Measurements from ENCODE around the gene DENND1A. TPM values are rescaled to one million over a fixed set of nuclear protein-coding genes. Genes with fewer than 3 reads are reported as not detected.

DENND1A gene
- total RNA-seq, 1 experiment from 2014 or later = 29.7 TPM

DNA sequence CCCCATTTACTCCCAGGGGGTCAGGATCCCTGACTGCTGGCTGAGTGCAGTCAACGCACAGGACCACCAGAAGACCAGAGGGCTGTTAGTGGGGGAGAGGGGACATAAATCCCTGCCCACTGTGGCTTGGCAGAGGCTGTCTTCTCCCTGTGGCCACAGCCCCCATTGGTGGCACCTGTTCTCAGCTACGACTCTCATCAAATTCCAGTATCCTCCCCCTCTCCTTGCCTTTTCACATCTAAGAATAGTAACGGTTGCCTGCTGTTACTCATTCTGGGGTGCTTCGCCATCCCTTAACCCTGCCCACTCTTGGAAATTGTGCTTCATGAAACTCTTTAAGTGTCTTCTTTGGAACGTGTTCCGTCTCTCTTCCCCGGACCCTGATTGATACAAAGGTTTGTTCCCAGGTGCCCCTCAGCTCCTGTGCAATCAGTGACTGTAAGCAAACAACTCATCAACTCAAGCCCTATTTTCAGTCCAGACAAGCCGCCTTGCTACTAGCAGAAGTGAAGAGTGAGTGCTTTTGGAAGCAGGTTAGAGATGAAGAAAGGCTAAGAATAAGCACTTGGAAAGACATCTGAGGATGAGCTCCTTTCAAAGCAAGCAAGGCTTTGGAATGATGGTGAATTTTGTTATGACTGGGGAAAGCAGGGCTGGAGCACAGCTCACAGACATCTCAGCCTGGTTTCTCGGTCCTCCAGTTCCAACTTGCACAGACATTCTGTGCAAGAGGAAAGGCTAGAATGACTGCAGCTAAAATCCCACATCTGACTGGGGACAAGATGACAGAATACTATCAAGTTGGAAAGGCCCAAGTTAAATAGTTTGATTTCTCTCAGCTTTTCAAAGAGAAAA is 22.9 kb upstream of the DENND1A start:
- Histone ChIP-seq H3K4me1 (ENCODE audit: insufficient read depth, low read length) (no peaks in the 10 kb centered on the region), H3K36me3 (ENCODE audit: low read depth, low read length) (no peaks in the 10 kb centered on the region), H3K79me2 (ENCODE audit: low read length) (no peaks in the 10 kb centered on the region), H3K9ac (ENCODE audit: low read length) (no peak overlapping the region), H3K9me3 (ENCODE audit: low read length) (no peaks in the 10 kb centered on the region), H3K27me3 (ENCODE audit: low read length) (no peaks in the 10 kb centered on the region), H2AFZ (ENCODE audit: low read length) (no peak overlapping the region), H3F3A (ENCODE audit: low read length, unreplicated experiment) (no peaks in the 10 kb centered on the region), H4K20me1 (ENCODE audit: low read length) (no peaks in the 10 kb centered on the region), H3K9me2 (replicated peaks; ENCODE audit: low read length) (no peaks in the 10 kb centered on the region), H3K4me2 (ENCODE audit: low read length) (no peak overlapping the region), H3K27ac (ENCODE audit: low read length) (no peak overlapping the region), H3K4me3 (ENCODE audit: low read length) (no peak overlapping the region)
- TF ChIP-seq EZH2phosphoT487 (IDR thresholded peaks at IDR 0.05; ENCODE audit: borderline replicate concordance, low read length) = no peak
- TF ChIP-seq, protein P1, sequence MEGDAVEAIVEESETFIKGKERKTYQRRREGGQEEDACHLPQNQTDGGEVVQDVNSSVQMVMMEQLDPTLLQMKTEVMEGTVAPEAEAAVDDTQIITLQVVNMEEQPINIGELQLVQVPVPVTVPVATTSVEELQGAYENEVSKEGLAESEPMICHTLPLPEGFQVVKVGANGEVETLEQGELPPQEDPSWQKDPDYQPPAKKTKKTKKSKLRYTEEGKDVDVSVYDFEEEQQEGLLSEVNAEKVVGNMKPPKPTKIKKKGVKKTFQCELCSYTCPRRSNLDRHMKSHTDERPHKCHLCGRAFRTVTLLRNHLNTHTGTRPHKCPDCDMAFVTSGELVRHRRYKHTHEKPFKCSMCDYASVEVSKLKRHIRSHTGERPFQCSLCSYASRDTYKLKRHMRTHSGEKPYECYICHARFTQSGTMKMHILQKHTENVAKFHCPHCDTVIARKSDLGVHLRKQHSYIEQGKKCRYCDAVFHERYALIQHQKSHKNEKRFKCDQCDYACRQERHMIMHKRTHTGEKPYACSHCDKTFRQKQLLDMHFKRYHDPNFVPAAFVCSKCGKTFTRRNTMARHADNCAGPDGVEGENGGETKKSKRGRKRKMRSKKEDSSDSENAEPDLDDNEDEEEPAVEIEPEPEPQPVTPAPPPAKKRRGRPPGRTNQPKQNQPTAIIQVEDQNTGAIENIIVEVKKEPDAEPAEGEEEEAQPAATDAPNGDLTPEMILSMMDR (conservative IDR thresholded peaks at IDR 0.05; ENCODE audit: low read depth, low read length) = no peak
- TF ChIP-seq EZH2 (IDR thresholded peaks at IDR 0.05; ENCODE audit: low read length, unreplicated experiment) = no peak
- DNase-seq = no peak
- intact Hi-C loops (cut with micrococcal nuclease) = no loop called here
- ChIA-PET POLR2A (ENCODE audit: unreplicated experiment) (no interaction called here), CTCF (no interaction called here)
- no peak for ATAC-seq
- BruUV-seq (replicated peaks) = no TSS peak

- no peaks in the 10 kb centered on the region for H4K20me1 ChIP-seq (ENCODE audit: low read length)
- ChIA-PET POLR2A (ENCODE audit: unreplicated experiment) (no interaction called here), CTCF (no interaction called here)
- no peaks in the 10 kb centered on the region for H3K79me2 ChIP-seq (ENCODE audit: low read length)
- BruUV-seq (replicated peaks) = no TSS peak
- DNase-seq (no peak), ATAC-seq (no peak)
- H3K4me2 ChIP-seq (ENCODE audit: low read length) = no peak overlapping the region
- TF ChIP-seq EZH2phosphoT487 (IDR thresholded peaks at IDR 0.05; ENCODE audit: borderline replicate concordance, low read length) (no peak), EZH2 (IDR thresholded peaks at IDR 0.05; ENCODE audit: low read length, unreplicated experiment) (no peak)
- TF ChIP-seq, protein P1 (conservative IDR thresholded peaks at IDR 0.05; ENCODE audit: low read depth, low read length) = no peak
- no peak overlapping the region for H3K4me3 ChIP-seq (ENCODE audit: low read length)
- intact Hi-C loops (cut with micrococcal nuclease) = no loop called here
- no peaks in the 10 kb centered on the region for H3K4me1 ChIP-seq (ENCODE audit: insufficient read depth, low read length)
- H3K9me2 ChIP-seq (replicated peaks; ENCODE audit: low read length) = no peaks in the 10 kb centered on the region
- H3K9ac ChIP-seq (ENCODE audit: low read length) = no peak overlapping the region
- H3F3A ChIP-seq (ENCODE audit: low read length, unreplicated experiment) = no peaks in the 10 kb centered on the region
- no peaks in the 10 kb centered on the region for H3K36me3 ChIP-seq (ENCODE audit: low read depth, low read length)
- H3K9me3 ChIP-seq (ENCODE audit: low read length) = no peaks in the 10 kb centered on the region
- H2AFZ ChIP-seq (ENCODE audit: low read length) = no peak overlapping the region
- H3K27me3 ChIP-seq (ENCODE audit: low read length) = no peaks in the 10 kb centered on the region
- H3K27ac ChIP-seq (ENCODE audit: low read length) = no peak overlapping the region
Observed at GRCh38 chr9:123948286-123948685, 18.4 kb upstream of the DENND1A start.

GRCh38 chr9:123947326-123947725 is 17.4 kb upstream of the DENND1A start:
- Histone ChIP-seq H3K9me3 (ENCODE audit: low read length) (no peaks in the 10 kb centered on the region), H3K27me3 (ENCODE audit: low read length) (no peaks in the 10 kb centered on the region), H3K4me1 (ENCODE audit: insufficient read depth, low read length) (no peaks in the 10 kb centered on the region), H3K4me3 (ENCODE audit: low read length) (no peak overlapping the region), H2AFZ (ENCODE audit: low read length) (no peak overlapping the region), H3K9me2 (replicated peaks; ENCODE audit: low read length) (no peaks in the 10 kb centered on the region), H3F3A (ENCODE audit: low read length, unreplicated experiment) (no peaks in the 10 kb centered on the region), H3K79me2 (ENCODE audit: low read length) (no peaks in the 10 kb centered on the region), H4K20me1 (ENCODE audit: low read length) (no peaks in the 10 kb centered on the region), H3K4me2 (ENCODE audit: low read length) (no peak overlapping the region), H3K27ac (ENCODE audit: low read length) (no peak overlapping the region), H3K9ac (ENCODE audit: low read length) (no peak overlapping the region), H3K36me3 (ENCODE audit: low read depth, low read length) (no peaks in the 10 kb centered on the region)
- ChIA-PET CTCF (no interaction called here), POLR2A (ENCODE audit: unreplicated experiment) (no interaction called here)
- ATAC-seq (no peak), DNase-seq (no peak)
- no TSS peak for BruUV-seq (replicated peaks)
- intact Hi-C loops (cut with micrococcal nuclease) = no loop called here
- TF ChIP-seq EZH2phosphoT487 (IDR thresholded peaks at IDR 0.05; ENCODE audit: borderline replicate concordance, low read length) (no peak), EZH2 (IDR thresholded peaks at IDR 0.05; ENCODE audit: low read length, unreplicated experiment) (no peak)
- TF ChIP-seq, protein P1 (conservative IDR thresholded peaks at IDR 0.05; ENCODE audit: low read depth, low read length) = no peak

Data from PC-3 (cell line).